ENCODE results near the gene CADPS2.

Gene CADPS2

DNA sequence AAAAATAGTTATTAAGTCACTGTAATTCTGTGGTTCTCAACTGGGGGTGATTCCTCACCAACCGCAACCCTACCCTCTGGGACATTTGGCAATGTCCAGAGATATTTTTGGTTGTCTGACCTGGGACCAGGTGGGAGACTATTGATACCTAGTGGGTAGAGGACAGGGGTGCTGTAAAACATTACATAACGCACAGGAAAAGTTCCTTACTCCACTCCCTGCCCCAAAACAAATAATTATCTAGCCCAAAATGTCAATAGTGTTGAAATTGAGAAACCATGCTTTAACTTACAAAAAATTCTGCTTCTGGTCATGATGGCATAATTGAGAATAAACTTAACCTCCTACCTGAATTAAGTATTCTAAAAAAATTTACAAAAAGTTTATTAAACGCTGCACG is 404.0 kb downstream of the CADPS2 start:
- H3F3A ChIP-seq (ENCODE audit: insufficient read depth, low read length), result no peaks in the 10 kb centered on the region
- H3K27me3 ChIP-seq (ENCODE audit: insufficient read depth, low read length), result no peaks in the 10 kb centered on the region
- no peaks in the 10 kb centered on the region for H3K4me1 ChIP-seq (ENCODE audit: insufficient read depth, low read length, severe bottlenecking)
- H3K4me3 ChIP-seq (ENCODE audit: low read depth, low read length, poor library complexity, severe bottlenecking), result no peak overlapping the region
- H3K9me3 ChIP-seq (ENCODE audit: low read length), result no peaks in the 10 kb centered on the region
- no peak overlapping the region for H3K9ac ChIP-seq (ENCODE audit: low read length)
- H3K36me3 ChIP-seq (ENCODE audit: insufficient read depth, low read length), result no peaks in the 10 kb centered on the region
- TF ChIP-seq EZH2 (IDR thresholded peaks at IDR 0.05; ENCODE audit: borderline replicate concordance, low read length), result no peak
- TF ChIP-seq CTCF (IDR thresholded peaks at IDR 0.05; ENCODE audit: low read length), result no peak
- H3K9me2 ChIP-seq (ENCODE audit: low read depth, low read length), result no peaks in the 10 kb centered on the region
- no peaks in the 10 kb centered on the region for H3K79me2 ChIP-seq (ENCODE audit: insufficient read depth, low read length)
- no peak overlapping the region for H3K4me2 ChIP-seq (ENCODE audit: low read length)
- no peaks in the 10 kb centered on the region for H4K20me1 ChIP-seq (ENCODE audit: insufficient read depth, low read length)
- H2AFZ ChIP-seq (ENCODE audit: low read length), result no peak overlapping the region
- no peak overlapping the region for H3K27ac ChIP-seq (ENCODE audit: low read depth, low read length, poor library complexity, severe bottlenecking)

DNA sequence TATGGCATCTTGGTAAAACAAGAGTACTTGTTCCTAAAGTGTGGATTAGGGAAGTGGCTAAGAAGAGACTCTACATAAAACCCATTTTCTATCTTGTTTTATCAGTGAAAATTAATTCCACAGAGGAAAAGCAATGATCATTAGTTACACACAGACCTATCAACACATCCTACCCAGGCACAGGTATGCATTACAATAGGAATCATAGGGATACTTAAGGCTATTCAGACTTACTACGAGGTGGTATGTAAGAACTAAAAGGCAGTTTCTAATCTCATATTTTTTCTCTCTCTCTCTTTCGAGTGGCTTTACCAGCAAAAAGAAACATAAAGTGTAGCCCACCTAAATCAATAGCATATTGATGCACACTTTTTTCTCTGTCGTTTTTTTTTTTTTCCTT is 415.4 kb downstream of the CADPS2 start:
- Histone ChIP-seq H3K9me2 (ENCODE audit: low read depth, low read length) (no peaks in the 10 kb centered on the region), H3K9me3 (ENCODE audit: low read length) (no peaks in the 10 kb centered on the region), H4K20me1 (ENCODE audit: insufficient read depth, low read length) (no peaks in the 10 kb centered on the region), H3K36me3 (ENCODE audit: insufficient read depth, low read length) (no peaks in the 10 kb centered on the region), H3K79me2 (ENCODE audit: insufficient read depth, low read length) (no peaks in the 10 kb centered on the region), H2AFZ (ENCODE audit: low read length) (no peak overlapping the region), H3K27me3 (ENCODE audit: insufficient read depth, low read length) (no peaks in the 10 kb centered on the region), H3K4me3 (ENCODE audit: low read depth, low read length, poor library complexity, severe bottlenecking) (no peak overlapping the region), H3K27ac (ENCODE audit: low read depth, low read length, poor library complexity, severe bottlenecking) (no peak overlapping the region), H3K9ac (ENCODE audit: low read length) (no peak overlapping the region), H3K4me1 (ENCODE audit: insufficient read depth, low read length, severe bottlenecking) (peaks cover 8% of the 10 kb centered on the region), H3K4me2 (ENCODE audit: low read length) (no peak overlapping the region), H3F3A (ENCODE audit: insufficient read depth, low read length) (no peaks in the 10 kb centered on the region)
- TF ChIP-seq CTCF (IDR thresholded peaks at IDR 0.05; ENCODE audit: low read length) (no peak), EZH2 (IDR thresholded peaks at IDR 0.05; ENCODE audit: borderline replicate concordance, low read length) (no peak)

DNA sequence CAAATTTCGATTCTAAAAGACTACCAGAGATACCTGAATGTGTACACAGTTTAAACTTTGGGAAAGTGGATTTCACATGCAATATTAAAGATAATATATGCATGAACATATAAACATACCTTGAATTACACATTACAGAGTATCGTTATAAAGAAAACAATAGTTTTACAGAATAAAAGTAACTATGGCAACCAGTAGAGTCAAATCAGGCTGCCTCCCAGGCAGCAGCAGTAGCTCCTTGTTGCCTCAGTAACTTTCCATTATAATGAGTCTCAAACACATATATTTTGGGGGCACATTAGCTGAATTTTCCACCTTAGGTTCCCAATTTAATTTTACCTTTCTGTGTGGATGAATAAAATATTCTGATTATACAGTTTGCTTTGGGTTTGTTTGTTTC is 417.3 kb downstream of the CADPS2 start:
- TF ChIP-seq EZH2 (IDR thresholded peaks at IDR 0.05; ENCODE audit: borderline replicate concordance, low read length) (no peak), CTCF (IDR thresholded peaks at IDR 0.05; ENCODE audit: low read length) (no peak)
- Histone ChIP-seq H3K9me3 (ENCODE audit: low read length) (no peaks in the 10 kb centered on the region), H3K79me2 (ENCODE audit: insufficient read depth, low read length) (no peaks in the 10 kb centered on the region), H2AFZ (ENCODE audit: low read length) (no peak overlapping the region), H3K9me2 (ENCODE audit: low read depth, low read length) (no peaks in the 10 kb centered on the region), H3K4me2 (ENCODE audit: low read length) (no peak overlapping the region), H3K36me3 (ENCODE audit: insufficient read depth, low read length) (no peaks in the 10 kb centered on the region), H3K27me3 (ENCODE audit: insufficient read depth, low read length) (no peaks in the 10 kb centered on the region), H4K20me1 (ENCODE audit: insufficient read depth, low read length) (no peaks in the 10 kb centered on the region), H3K9ac (ENCODE audit: low read length) (no peak overlapping the region), H3K4me3 (ENCODE audit: low read depth, low read length, poor library complexity, severe bottlenecking) (no peak overlapping the region), H3F3A (ENCODE audit: insufficient read depth, low read length) (no peaks in the 10 kb centered on the region), H3K4me1 (ENCODE audit: insufficient read depth, low read length, severe bottlenecking) (peaks cover 8% of the 10 kb centered on the region), H3K27ac (ENCODE audit: low read depth, low read length, poor library complexity, severe bottlenecking) (no peak overlapping the region)
